ENCODE data around the gene ANKRD40. TPM values are rescaled to one million over a fixed set of nuclear protein-coding genes. Genes with fewer than 3 reads are reported as not detected.
A peak's percentile ranks its signal among the peaks of the same experiment; 100 is the strongest.

ANKRD40 gene
- total RNA-seq, 6 experiments from 2014 or later, result 13.9 to 17.4 (median 15.1) TPM

- DNase-seq, result peak in 1 of 3 donors; percentile 45
- ATAC-seq, result no peak
- peak overlapping the region in 1 of 3 donors; percentile 29 for H3K27ac ChIP-seq
- no peak overlapping the region for H3K4me3 ChIP-seq
- 80% methylated on average over 1 of the region's 10 CpGs for WGBS (ENCODE audit: insufficient coverage, low coverage, low lambda C conversion rate, missing lambda C conversion rate)
- peaks cover 0 to 62% (median 31%) of the 10 kb centered on the region in 4 donors for H3K4me1 ChIP-seq
- TF ChIP-seq POLR2A (IDR thresholded peaks at IDR 0.05), result no peak
- no peak for TF ChIP-seq CTCF (IDR thresholded peaks at IDR 0.05)
- H3K9me3 ChIP-seq, result no peaks in the 10 kb centered on the region
- intact Hi-C loops (cut with DNase I), result no loop called here
- H3K27me3 ChIP-seq, result no peaks in the 10 kb centered on the region
- peaks cover 0 to 6% (median 0%) of the 10 kb centered on the region in 4 donors for H3K36me3 ChIP-seq
These were observed 48.5 kb downstream of the ANKRD40 start for GRCh38 chr17:50659179-50659578.

GRCh38 chr17:50658616-50659015 lies 49.1 kb downstream of the ANKRD40 start:
- TF ChIP-seq POLR2A (IDR thresholded peaks at IDR 0.05), result no peak
- no peak for TF ChIP-seq CTCF (IDR thresholded peaks at IDR 0.05)
- Histone ChIP-seq H3K27ac (peak overlapping the region in 1 of 3 donors; percentile 29), H3K36me3 (peaks cover 0 to 6% (median 0%) of the 10 kb centered on the region in 4 donors), H3K4me3 (no peak overlapping the region), H3K4me1 (peaks cover 0 to 60% (median 28%) of the 10 kb centered on the region in 4 donors), H3K27me3 (no peaks in the 10 kb centered on the region), H3K9me3 (no peaks in the 10 kb centered on the region)
- WGBS (ENCODE audit: insufficient coverage, low coverage, low lambda C conversion rate, missing lambda C conversion rate), result 60% methylated on average over 2 of the region's 6 CpGs
- DNase-seq (no peak), ATAC-seq (no peak)
- intact Hi-C loops (cut with DNase I), result no loop called here

- no peak for ATAC-seq
- Histone ChIP-seq H3K27me3 (no peaks in the 10 kb centered on the region), H3K36me3 (peaks cover 0 to 6% (median 0%) of the 10 kb centered on the region in 4 donors), H3K9me3 (no peaks in the 10 kb centered on the region), H3K4me1 (peaks cover 0 to 50% (median 24%) of the 10 kb centered on the region in 4 donors), H3K27ac (no peak overlapping the region), H3K4me3 (no peak overlapping the region)
- TF ChIP-seq CTCF (IDR thresholded peaks at IDR 0.05) (no peak), POLR2A (IDR thresholded peaks at IDR 0.05) (no peak)
- no peak for DNase-seq
- intact Hi-C loops (cut with DNase I), result no loop called here
- 88% methylated on average over 5 of the region's 7 CpGs for WGBS (ENCODE audit: insufficient coverage, low coverage, low lambda C conversion rate, missing lambda C conversion rate)
These were observed 50.1 kb downstream of the ANKRD40 start for GRCh38 chr17:50657627-50658026.

GRCh38 chr17:50657054-50657453 lies 50.7 kb downstream of the ANKRD40 start:
- H3K4me3 ChIP-seq, result no peak overlapping the region
- ATAC-seq (peak in 3 of 4 donors; percentile 8 to 43 (median 27)), DNase-seq (no peak)
- peak overlapping the region in 1 of 3 donors; percentile 2 for H3K27ac ChIP-seq
- WGBS (ENCODE audit: insufficient coverage, low coverage, low lambda C conversion rate, missing lambda C conversion rate), result 20% methylated on average over 1 of the region's 7 CpGs
- H3K9me3 ChIP-seq, result no peaks in the 10 kb centered on the region
- peaks cover 0 to 44% (median 20%) of the 10 kb centered on the region in 4 donors for H3K4me1 ChIP-seq
- H3K27me3 ChIP-seq, result no peaks in the 10 kb centered on the region
- TF ChIP-seq POLR2A (IDR thresholded peaks at IDR 0.05), result no peak
- intact Hi-C loops (cut with DNase I), result no loop called here
- H3K36me3 ChIP-seq, result peaks cover 0 to 6% (median 0%) of the 10 kb centered on the region in 4 donors

GRCh38 chr17:50656509-50656908 lies 51.2 kb downstream of the ANKRD40 start:
- intact Hi-C loops (cut with DNase I), result no loop called here
- no peaks in the 10 kb centered on the region for H3K27me3 ChIP-seq
- peaks cover 0 to 6% (median 0%) of the 10 kb centered on the region in 4 donors for H3K36me3 ChIP-seq
- TF ChIP-seq CTCF (IDR thresholded peaks at IDR 0.05), result no peak
- no peak for TF ChIP-seq POLR2A (IDR thresholded peaks at IDR 0.05)
- H3K9me3 ChIP-seq, result no peaks in the 10 kb centered on the region
- H3K27ac ChIP-seq, result no peak overlapping the region
- peaks cover 0 to 39% (median 17%) of the 10 kb centered on the region in 4 donors for H3K4me1 ChIP-seq
- 96% methylated on average over 3 of the region's 5 CpGs for WGBS (ENCODE audit: insufficient coverage, low coverage, low lambda C conversion rate, missing lambda C conversion rate)
- no peak overlapping the region for H3K4me3 ChIP-seq
- DNase-seq, result no peak
- no peak for ATAC-seq
